HepG2 (cell line): ENCODE data around the gene SKIL. TPM values are rescaled to one million over a fixed set of nuclear protein-coding genes. Genes with fewer than 3 reads are reported as not detected.
A peak's percentile ranks its signal among the peaks of the same experiment; 100 is the strongest.

Source experiments
- ATAC-seq: fragments of 200-7000 bp; cut with Tn5 transposase; 3 replicates; pipeline ENCODE4 v1.9.1; 2020; ENCODE audit warnings: mild to moderate bottlenecking, moderate library complexity
- BruUV-seq: library from RNA; stranded (reverse); fragments of 400-500 nt; replicated peaks from 2 replicates; lab custom pipeline; 2021; lab: Mats Ljungman, UMichigan
- CTCF ChIA-PET: fragments of 300-600 bp; formaldehyde crosslinking; extraction: SDS; loops from one replicate; lab custom pipeline; 2021; ENCODE audit warnings: low total read pairs, inconsistent platforms, low intra/inter-chr PET ratio; lab: Yijun Ruan, JAX
- POLR2A ChIA-PET: fragments of 350-600 bp; sonication (Branson Sonifier 250); formaldehyde crosslinking; loops from one replicate; lab custom pipeline; 2020; ENCODE audit warnings: antibody characterized with exemption, inconsistent platforms; lab: Yijun Ruan, JAX
- DNase-seq: peaks from one replicate; pipeline ENCODE4 v3.0.0-alpha.2; 2015; ENCODE audit warnings: low spot score
- FAIRE-seq: peaks from 3 replicates; lab custom pipeline; 2011; peaks lifted over from hg19 to GRCh38; lab: Jason Lieb, UNC
- H2AFZ ChIP-seq: one replicate; pipeline ENCODE4 v1.6.1; 2011; ENCODE audit warnings: low read length, inconsistent platforms
- H3K27ac ChIP-seq: fragments of 300-600 bp; 3 replicates; pipeline ENCODE4 v1.8.0; 2011; ENCODE audit warnings: mixed run types, mild to moderate bottlenecking, mixed read lengths, low read length, inconsistent platforms; ENCODE audit not compliant: insufficient read depth; ENCODE audit errors: extremely low read length
- H3K27me3 ChIP-seq, 2 experiments: fragments of 200-600 bp in 1 of 2; 2 replicates in 1 of 2; 3 replicates in 1 of 2; pipeline versions ENCODE4 v1.6.0 to v1.8.0; 2011; ENCODE audit warnings: low read length in 2 of 2, mild to moderate bottlenecking in 2 of 2, moderate library complexity in 2 of 2, inconsistent platforms in 1 of 2; ENCODE audit not compliant: insufficient read depth in 2 of 2, control insufficient read depth in 1 of 2
- H3K36me3 ChIP-seq, 2 experiments: fragments of 200-600 bp in 1 of 2; replicated peaks in 1 of 2; 2 replicates in 1 of 2; 3 replicates in 1 of 2; pipeline versions ENCODE4 v1.5.1 to v1.8.0; 2011; ENCODE audit warnings: low read length in 2 of 2, inconsistent platforms in 1 of 2; ENCODE audit not compliant: insufficient read depth in 2 of 2, control insufficient read depth in 1 of 2
- H3K4me1 ChIP-seq: 2 replicates; pipeline ENCODE4 v1.5.1; 2012; ENCODE audit warnings: low read length, inconsistent platforms; ENCODE audit not compliant: insufficient read depth
- H3K4me2 ChIP-seq: 2 replicates; pipeline ENCODE4 v1.6.0; 2011; ENCODE audit warnings: low read depth, low read length, inconsistent platforms
- H3K4me3 ChIP-seq, 3 experiments: fragments of 200-600 bp in 1 of 3; sonication (generic), shearing (Covaris generic) in 1 of 3; replicated peaks in 1 of 3; 2 replicates each; pipeline ENCODE4 v1.5.1; 2011 to 2016; ENCODE audit warnings: low read length in 3 of 3, inconsistent platforms in 2 of 3, low read depth in 2 of 3, mild to moderate bottlenecking in 2 of 3, control low read depth in 1 of 3, mixed read lengths in 1 of 3; ENCODE audit not compliant: insufficient read depth in 1 of 3
- H3K79me2 ChIP-seq: one replicate; pipeline ENCODE4 v1.6.1; 2011; ENCODE audit warnings: low read length, inconsistent platforms; ENCODE audit not compliant: insufficient read depth
- H3K9ac ChIP-seq: 2 replicates; pipeline ENCODE4 v1.6.0; 2011; ENCODE audit warnings: mild to moderate bottlenecking, low read depth, low read length, inconsistent platforms; ENCODE audit not compliant: insufficient read depth
- H3K9me3 ChIP-seq: 2 replicates; pipeline ENCODE4 v1.5.1; 2012; ENCODE audit warnings: mild to moderate bottlenecking, low read length
- H4K20me1 ChIP-seq: 2 replicates; pipeline ENCODE4 v1.6.0; 2011; ENCODE audit warnings: inconsistent platforms, mild to moderate bottlenecking, low read length, moderate library complexity; ENCODE audit not compliant: insufficient read depth
- BCLAF1 ChIP-seq: fragments of 450-650 bp; IDR thresholded peaks from 2 replicates; pipeline ENCODE4 v1.6.1; 2017; ENCODE audit warnings: mild to moderate bottlenecking
- MAFK ChIP-seq, 2 experiments: IDR thresholded peaks in 1 of 2; conservative IDR thresholded peaks in 1 of 2; 2 replicates each; pipeline ENCODE4 v1.6.1; 2011; ENCODE audit warnings: improper control_type of control experiment in 2 of 2, low read length in 2 of 2
- ZNF530 ChIP-seq: sonication (generic); formaldehyde crosslinking; IDR thresholded peaks from 2 replicates; pipeline ENCODE4 v1.5.0; 2020; ENCODE audit warnings: low read depth, mild to moderate bottlenecking, missing genetic modification reagents
- WGBS: methylation state at CpG from one replicate; pipeline ENCODE4 v1.1.6; 2017; ENCODE audit warnings: low lambda C conversion rate; 5-methylcytosine and 5-hydroxymethylcytosine counted together
- in situ Hi-C: cut with HindIII; loops from 2 replicates; pipeline ENCODE4 v1.10.0; 2017; ENCODE audit warnings: low pct_unique_long_range_greater_than_20kb; ENCODE audit not compliant: extremely low pct_ligation_motif_present
- intact Hi-C: fragments of 100-400 bp; cut with micrococcal nuclease; formaldehyde crosslinking; loops from one replicate; pipeline ENCODE4 v1.10.0; 2022; ENCODE audit not compliant: unreplicated experiment
- polyA plus RNA-seq, 8 experiments: library from polyadenylated mRNA; depleted of rRNA in 3 of 8; stranded (reverse) in 7 of 8; unstranded in 1 of 8; fragments of >200 nt; fragmentation: Illumina TruSeq in 4 of 8; extraction: Trizol in 4 of 8; gene quantifications; 2 replicates each; pipeline versions ENCODE4 v1.2.1 to v1.2.3, GENCODE V29; 2011 to 2016; ENCODE audit warnings: low read depth in 4 of 8, missing spikeins in 1 of 8, mixed read lengths in 1 of 8; ENCODE audit not compliant: insufficient read depth in 1 of 8
- total RNA-seq, 5 experiments: library from RNA; depleted of rRNA; stranded (reverse); fragments of >200 nt; fragmentation: Illumina TruSeq; extraction: Trizol; gene quantifications; 2 replicates each; pipeline ENCODE4 v1.2.3, GENCODE V29; 2016; ENCODE audit warnings: low read depth in 1 of 5
- TF ChIP-seq, protein P1 (sequence below): sonication (generic); formaldehyde crosslinking; IDR thresholded peaks from 2 replicates; pipeline ENCODE4 v1.5.1; 2020; ENCODE audit warnings: missing genetic modification reagents, mild to moderate bottlenecking, borderline replicate concordance

Gene SKIL
- total and polyA plus RNA-seq, 2 of the 13 experiments (the other 11 are each of a cell fraction or from before 2014, with no cell fraction given), result 5.2 to 20.7 TPM

DNA sequence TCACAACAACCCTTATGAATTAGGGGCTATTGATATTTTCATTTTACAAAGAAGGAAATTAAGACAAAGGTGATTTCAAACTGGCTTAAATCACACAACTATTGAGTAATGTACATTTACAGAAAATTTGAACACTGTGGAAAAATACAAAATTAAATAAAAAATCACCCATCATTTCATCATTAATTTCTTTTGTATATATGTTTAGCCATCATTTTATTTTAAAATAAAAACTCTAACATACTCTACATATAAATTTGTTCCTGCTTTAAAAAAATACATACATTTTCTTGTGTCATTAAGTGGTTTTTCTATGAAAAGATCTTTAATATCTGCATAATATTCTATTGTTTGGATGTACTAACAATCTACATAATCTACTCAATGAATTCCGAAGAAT is 81.3 kb downstream of the SKIL start:
- Histone ChIP-seq H3K9ac (no peak overlapping the region), H3K4me3 (no peak overlapping the region), H3K9me3 (no peaks in the 10 kb centered on the region), H4K20me1 (no peaks in the 10 kb centered on the region), H3K79me2 (no peaks in the 10 kb centered on the region), H3K4me1 (peaks cover 16% of the 10 kb centered on the region), H3K4me2 (no peak overlapping the region), H2AFZ (no peak overlapping the region), H3K27ac (no peak overlapping the region), H3K27me3 (peaks cover 3 to 9% of the 10 kb centered on the region in 2 experiments; a peak in 1 of 5 replicates), H3K36me3 (no peaks in the 10 kb centered on the region; a peak in 1 of 5 replicates)
- ATAC-seq (no peak), DNase-seq (no peak), FAIRE-seq (no peak)
- in situ Hi-C loops, result no loop called here
- BruUV-seq, result no TSS peak
- TF ChIP-seq MAFK (conservative IDR thresholded peaks at IDR 0.05 in 1 of 2, IDR thresholded peaks at IDR 0.05 in 1 of 2; ENCODE audit: low read length in 2 of 2) (0 out of 4 replicates have a peak, but pooled peaks of 1 of the 2 experiments have one; percentile 11), ZNF530 (no peak), BCLAF1 (no peak)
- TF ChIP-seq, protein P1, sequence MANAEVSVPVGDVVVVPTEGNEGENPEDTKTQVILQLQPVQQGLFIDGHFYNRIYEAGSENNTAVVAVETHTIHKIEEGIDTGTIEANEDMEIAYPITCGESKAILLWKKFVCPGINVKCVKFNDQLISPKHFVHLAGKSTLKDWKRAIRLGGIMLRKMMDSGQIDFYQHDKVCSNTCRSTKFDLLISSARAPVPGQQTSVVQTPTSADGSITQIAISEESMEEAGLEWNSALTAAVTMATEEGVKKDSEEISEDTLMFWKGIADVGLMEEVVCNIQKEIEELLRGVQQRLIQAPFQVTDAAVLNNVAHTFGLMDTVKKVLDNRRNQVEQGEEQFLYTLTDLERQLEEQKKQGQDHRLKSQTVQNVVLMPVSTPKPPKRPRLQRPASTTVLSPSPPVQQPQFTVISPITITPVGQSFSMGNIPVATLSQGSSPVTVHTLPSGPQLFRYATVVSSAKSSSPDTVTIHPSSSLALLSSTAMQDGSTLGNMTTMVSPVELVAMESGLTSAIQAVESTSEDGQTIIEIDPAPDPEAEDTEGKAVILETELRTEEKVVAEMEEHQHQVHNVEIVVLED (CRISPR knock-in tag), result no peak
- WGBS, result 83% methylated on average over 1 of the region's 1 CpG
- POLR2A ChIA-PET, result no interaction called here
- CTCF ChIA-PET, result interaction anchor here (1.5 kb wide), 1 partner anchor 25 kb away, joined by 5 read pairs; no protein-coding TSS in a partner anchor
- intact Hi-C loops, result no loop called here
